NB4 (cell line): ENCODE measurements around the gene SLC2A9.

Source experiments
- DNase-seq: peaks from one replicate; pipeline ENCODE4 v3.0.0; 2010; ENCODE audit warnings: low read depth
- H3K4me3 ChIP-seq: one replicate; pipeline ENCODE4 v1.5.1; 2011; ENCODE audit warnings: mild to moderate bottlenecking, low read depth, low read length, moderate library complexity
- CTCF ChIP-seq: IDR thresholded peaks from one replicate; pipeline ENCODE4 v1.5.1; 2012; ENCODE audit warnings: low read depth, low read length
- MAX ChIP-seq: IDR thresholded peaks from 2 replicates; pipeline ENCODE4 v1.6.1; 2011; ENCODE audit warnings: low read depth, low read length
- MYC ChIP-seq: IDR thresholded peaks from 2 replicates; pipeline ENCODE4 v1.6.1; 2011; ENCODE audit warnings: low read depth, low read length
- POLR2A ChIP-seq: IDR thresholded peaks from 2 replicates; pipeline ENCODE4 v1.6.1; 2011; ENCODE audit warnings: mild to moderate bottlenecking; ENCODE audit not compliant: insufficient read length; ENCODE audit errors: extremely low read depth

The SLC2A9 gene

GRCh38 chr4:9877123-9877522, 144.2 kb downstream of the SLC2A9 start:
- TF ChIP-seq MYC, result no peak
- no peak overlapping the region for H3K4me3 ChIP-seq
- no peak for DNase-seq

- TF ChIP-seq MYC (no peak), MAX (no peak), CTCF (no peak), POLR2A (no peak)
- DNase-seq, result peak; percentile 32
- no peak overlapping the region for H3K4me3 ChIP-seq
Measured at GRCh38 chr4:9875516-9875915, 145.8 kb downstream of the SLC2A9 start.

- no peak for TF ChIP-seq CTCF
- no peak for TF ChIP-seq MAX
- TF ChIP-seq MYC, result no peak
- TF ChIP-seq POLR2A, result no peak
- no peak for DNase-seq
Measured at GRCh38 chr4:9874385-9874784, 146.9 kb downstream of the SLC2A9 start.

GRCh38 chr4:9870165-9870790, 151.0 kb downstream of the SLC2A9 start:
- H3K4me3 ChIP-seq, result no peak overlapping the region
- no peak for DNase-seq
- TF ChIP-seq CTCF, result no peak

More at GRCh38 chr4:9874385-9874784, 146.9 kb downstream of the SLC2A9 start:
- H3K4me3 ChIP-seq, result no peak overlapping the region

GRCh38 chr4:9867751-9868425, 153.4 kb downstream of the SLC2A9 start:
- no peak for TF ChIP-seq MYC
- TF ChIP-seq MAX, result no peak
- no peak for TF ChIP-seq POLR2A
- TF ChIP-seq CTCF, result no peak
- DNase-seq, result no peak
- H3K4me3 ChIP-seq, result no peak overlapping the region

- no peak overlapping the region for H3K4me3 ChIP-seq
- TF ChIP-seq MAX (no peak), MYC (no peak), POLR2A (no peak), CTCF (no peak)
- DNase-seq, result no peak
Measured at GRCh38 chr4:9866931-9867330, 154.4 kb downstream of the SLC2A9 start.
